ENCODE measurements around the gene PRKCH.

Gene PRKCH

DNA sequence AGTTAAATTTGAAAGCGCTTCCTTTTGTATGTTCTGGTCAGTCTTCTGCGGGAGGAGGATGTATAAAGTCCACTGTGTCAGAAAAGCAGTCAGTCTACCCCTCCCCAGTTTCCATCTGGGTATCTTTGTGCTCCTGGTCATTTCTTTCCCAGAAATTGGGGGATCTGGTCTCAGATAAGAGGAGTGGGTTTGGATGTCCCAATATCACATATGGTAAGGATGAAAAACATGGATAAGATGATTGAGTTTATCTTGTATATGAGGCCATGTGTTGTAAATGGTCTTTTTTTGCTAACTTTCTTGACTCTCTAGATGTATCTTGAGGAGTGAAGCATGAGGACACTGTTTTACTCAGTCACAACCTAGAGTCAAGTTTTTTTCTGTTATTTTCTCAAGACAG, 187.1 kb downstream of the PRKCH start:
- H3K4me1 ChIP-seq (ENCODE audit: insufficient read depth, low read length), result peaks cover 24% of the 10 kb centered on the region
- H3K27ac ChIP-seq (ENCODE audit: low read depth, low read length), result no peak overlapping the region
- no peak overlapping the region for H3K9ac ChIP-seq (ENCODE audit: low read depth, low read length)
- no peaks in the 10 kb centered on the region for H3K9me3 ChIP-seq (ENCODE audit: insufficient read depth, low read depth, low read length)
- H3K4me3 ChIP-seq (ENCODE audit: low read length), result no peak overlapping the region
- 53% methylated on average over 2 of the region's 2 CpGs for WGBS
- H3K27me3 ChIP-seq (ENCODE audit: insufficient read depth, low read length), result no peaks in the 10 kb centered on the region
- no peaks in the 10 kb centered on the region for H3K36me3 ChIP-seq (ENCODE audit: insufficient read depth, low read length)

DNA sequence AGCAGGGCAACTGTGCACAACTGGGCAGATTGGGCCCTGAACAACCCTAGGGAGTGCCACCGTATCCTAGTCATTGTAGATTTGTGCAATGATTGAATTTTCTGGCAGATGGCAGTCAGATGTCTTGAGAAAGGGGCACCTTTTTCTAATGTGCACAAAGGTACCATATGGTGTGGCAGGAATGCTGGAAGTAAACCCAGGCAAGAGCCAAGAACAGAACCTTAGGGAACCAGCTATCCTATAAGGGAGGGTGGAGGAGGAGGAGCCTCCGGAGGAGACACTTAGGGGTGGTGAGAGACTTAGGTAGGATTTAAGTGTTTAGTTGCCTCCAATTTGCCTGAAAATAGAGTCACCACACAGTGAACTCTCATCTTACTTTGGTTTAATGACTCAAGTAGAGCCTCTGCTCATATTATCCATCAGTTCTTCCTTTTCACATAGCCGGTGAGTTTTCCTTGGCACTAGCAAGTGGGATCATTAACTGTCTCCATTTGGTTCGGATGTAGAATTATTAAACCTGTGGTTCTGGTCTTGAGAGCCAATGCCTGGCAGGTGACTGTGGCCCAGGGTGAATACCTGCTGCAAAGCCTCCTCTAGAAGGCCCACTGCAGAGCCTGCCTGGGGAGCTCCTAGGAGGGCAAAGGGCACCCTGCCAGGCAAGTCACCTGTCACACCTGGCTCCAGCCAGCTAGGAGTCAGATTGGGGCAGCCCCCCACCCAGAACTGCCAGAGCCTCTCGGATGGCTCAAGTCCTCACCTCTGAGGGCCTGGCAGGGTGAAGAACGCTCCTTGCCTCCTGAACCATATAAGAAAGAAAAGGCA, 189.6 kb downstream of the PRKCH start:
- Histone ChIP-seq H3K4me1 (ENCODE audit: insufficient read depth, low read length) (peaks cover 15% of the 10 kb centered on the region), H3K9me3 (ENCODE audit: insufficient read depth, low read depth, low read length) (no peaks in the 10 kb centered on the region), H3K27me3 (ENCODE audit: insufficient read depth, low read length) (no peaks in the 10 kb centered on the region), H3K4me3 (ENCODE audit: low read length) (no peak overlapping the region), H3K9ac (ENCODE audit: low read depth, low read length) (no peak overlapping the region), H3K27ac (ENCODE audit: low read depth, low read length) (no peak overlapping the region), H3K36me3 (ENCODE audit: insufficient read depth, low read length) (no peaks in the 10 kb centered on the region)
- WGBS, result 92% methylated on average over 6 of the region's 6 CpGs

DNA sequence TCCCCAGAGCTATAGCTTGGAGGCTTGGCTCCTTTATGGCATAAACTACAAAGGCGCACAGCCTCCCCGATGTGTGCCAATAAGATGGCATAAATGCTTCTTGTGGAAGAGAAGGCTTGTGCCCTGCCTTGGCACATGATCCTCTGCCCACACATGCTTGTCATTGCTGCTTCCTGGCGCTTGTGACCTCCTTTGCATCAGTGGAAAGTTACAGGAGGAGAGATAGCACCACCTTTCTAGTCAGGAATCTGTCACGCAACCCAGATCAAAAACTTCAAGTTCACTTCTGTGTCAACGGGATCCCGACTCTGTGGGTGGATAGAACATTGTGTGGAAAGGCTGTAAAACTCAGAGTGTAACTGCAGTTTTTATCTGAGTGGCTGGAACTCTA, 190.2 kb downstream of the PRKCH start:
- no peak overlapping the region for H3K27ac ChIP-seq (ENCODE audit: low read depth, low read length)
- H3K36me3 ChIP-seq (ENCODE audit: insufficient read depth, low read length), result no peaks in the 10 kb centered on the region
- no peak overlapping the region for H3K9ac ChIP-seq (ENCODE audit: low read depth, low read length)
- H3K27me3 ChIP-seq (ENCODE audit: insufficient read depth, low read length), result no peaks in the 10 kb centered on the region
- peaks cover 9% of the 10 kb centered on the region for H3K4me1 ChIP-seq (ENCODE audit: insufficient read depth, low read length)
- H3K4me3 ChIP-seq (ENCODE audit: low read length), result no peak overlapping the region
- 80% methylated on average over 6 of the region's 6 CpGs for WGBS
- H3K9me3 ChIP-seq (ENCODE audit: insufficient read depth, low read depth, low read length), result no peaks in the 10 kb centered on the region

- WGBS, result 92% methylated on average over 2 of the region's 2 CpGs
- H3K9ac ChIP-seq (ENCODE audit: low read depth, low read length), result no peak overlapping the region
- H3K27me3 ChIP-seq (ENCODE audit: insufficient read depth, low read length), result no peaks in the 10 kb centered on the region
- peaks cover 7% of the 10 kb centered on the region for H3K4me1 ChIP-seq (ENCODE audit: insufficient read depth, low read length)
- no peaks in the 10 kb centered on the region for H3K36me3 ChIP-seq (ENCODE audit: insufficient read depth, low read length)
- no peaks in the 10 kb centered on the region for H3K9me3 ChIP-seq (ENCODE audit: insufficient read depth, low read depth, low read length)
- no peak overlapping the region for H3K27ac ChIP-seq (ENCODE audit: low read depth, low read length)
- no peak overlapping the region for H3K4me3 ChIP-seq (ENCODE audit: low read length)
Observed at GRCh38 chr14:61512026-61512834, 190.9 kb downstream of the PRKCH start.

DNA sequence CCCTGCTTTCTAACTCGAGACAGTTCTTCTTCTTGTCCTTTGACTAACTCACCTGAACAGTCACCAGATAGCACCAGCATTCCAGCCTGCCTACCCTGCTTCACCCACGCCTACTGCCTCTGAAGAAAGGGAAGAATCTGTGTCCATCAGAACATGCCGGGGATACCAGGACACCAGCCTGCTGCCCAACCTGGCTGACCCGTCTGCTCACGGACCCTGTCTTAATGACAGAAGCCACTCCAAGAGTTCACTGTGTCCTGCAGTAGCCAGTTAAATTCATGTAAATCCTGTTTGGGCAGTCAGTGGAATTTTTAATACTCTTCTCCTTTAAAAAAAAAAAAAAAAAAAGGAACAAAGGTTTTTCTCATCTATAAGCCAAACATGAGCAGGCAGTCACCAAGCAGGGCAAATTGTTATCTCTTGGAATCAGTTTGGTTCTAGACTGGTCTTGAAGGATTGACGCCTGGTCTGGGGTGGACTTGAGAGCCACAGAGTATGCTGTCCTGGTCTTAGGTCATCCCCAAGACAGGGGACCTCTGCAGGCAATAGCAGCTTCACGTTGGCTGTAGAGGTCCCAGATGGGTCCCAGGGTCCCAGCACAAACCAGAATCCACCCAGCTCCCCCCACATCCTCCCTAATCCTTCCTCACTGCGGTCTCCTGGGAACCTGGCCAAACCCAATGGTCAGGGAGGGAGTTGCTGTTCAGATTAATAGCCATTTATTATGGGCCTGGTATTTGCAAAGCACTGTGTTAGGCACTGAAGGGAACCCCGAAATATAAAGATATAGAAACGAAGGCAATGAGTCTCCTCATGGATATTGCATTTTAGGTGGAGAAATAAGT, 192.8 kb downstream of the PRKCH start:
- H3K4me1 ChIP-seq (ENCODE audit: insufficient read depth, low read length), result no peaks in the 10 kb centered on the region; the same call in 1 of the 2 replicates
- H3K27ac ChIP-seq (ENCODE audit: low read depth, low read length), result no peak overlapping the region

GRCh38 chr14:61514927-61515326, 193.5 kb downstream of the PRKCH start:
- no peaks in the 10 kb centered on the region for H3K9me3 ChIP-seq (ENCODE audit: insufficient read depth, low read depth, low read length)
- no peaks in the 10 kb centered on the region for H3K27me3 ChIP-seq (ENCODE audit: insufficient read depth, low read length)
- no peaks in the 10 kb centered on the region for H3K36me3 ChIP-seq (ENCODE audit: insufficient read depth, low read length)
- no peak overlapping the region for H3K27ac ChIP-seq (ENCODE audit: low read depth, low read length)
- H3K4me3 ChIP-seq (ENCODE audit: low read length), result no peak overlapping the region
- no peaks in the 10 kb centered on the region; the same call in 1 of the 2 replicates for H3K4me1 ChIP-seq (ENCODE audit: insufficient read depth, low read length)
- H3K9ac ChIP-seq (ENCODE audit: low read depth, low read length), result no peak overlapping the region
- 95% methylated on average over 1 of the region's 1 CpG for WGBS

More for the DNA sequence above, 192.8 kb downstream of the PRKCH start:
- Histone ChIP-seq H3K36me3 (ENCODE audit: insufficient read depth, low read length) (no peaks in the 10 kb centered on the region), H3K4me3 (ENCODE audit: low read length) (no peak overlapping the region), H3K27me3 (ENCODE audit: insufficient read depth, low read length) (no peaks in the 10 kb centered on the region), H3K9me3 (ENCODE audit: insufficient read depth, low read depth, low read length) (no peaks in the 10 kb centered on the region), H3K9ac (ENCODE audit: low read depth, low read length) (no peak overlapping the region)
- 95% methylated on average over 10 of the region's 10 CpGs for WGBS

DNA sequence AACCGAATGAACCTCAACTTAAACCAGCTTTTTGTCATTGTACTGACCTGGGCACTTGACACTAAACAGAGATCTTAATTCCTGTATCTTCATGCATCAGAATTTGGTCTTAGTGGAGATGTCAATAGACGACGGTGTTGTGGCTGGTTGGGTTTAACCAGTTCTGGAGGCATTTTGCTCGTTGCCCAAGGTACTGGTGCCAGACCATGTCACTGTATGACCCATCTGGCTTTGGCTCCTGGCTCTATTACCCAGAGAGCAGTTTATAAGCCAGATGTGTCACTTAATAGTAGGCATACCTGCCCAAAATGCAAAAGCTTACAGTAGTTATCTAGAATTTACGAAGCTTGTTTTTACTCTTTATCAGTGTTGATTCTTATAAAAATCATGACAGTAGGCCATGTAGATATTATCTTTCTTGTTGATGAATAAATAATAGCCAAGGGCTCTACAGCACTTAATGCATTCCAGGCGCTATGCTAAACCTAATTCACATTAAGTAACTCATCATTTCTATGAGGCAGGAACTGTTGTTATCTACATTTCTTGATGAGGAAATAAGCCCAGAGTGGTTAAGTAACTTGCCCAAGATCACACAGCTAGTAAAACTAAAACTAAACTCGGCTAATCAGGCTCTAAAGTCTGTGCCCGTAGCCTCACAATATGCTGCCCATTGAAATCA, 194.2 kb downstream of the PRKCH start:
- Histone ChIP-seq H3K9ac (ENCODE audit: low read depth, low read length) (no peak overlapping the region), H3K4me1 (ENCODE audit: insufficient read depth, low read length) (no peaks in the 10 kb centered on the region; the same call in 1 of the 2 replicates), H3K36me3 (ENCODE audit: insufficient read depth, low read length) (no peaks in the 10 kb centered on the region), H3K9me3 (ENCODE audit: insufficient read depth, low read depth, low read length) (no peaks in the 10 kb centered on the region), H3K27me3 (ENCODE audit: insufficient read depth, low read length) (no peaks in the 10 kb centered on the region), H3K27ac (ENCODE audit: low read depth, low read length) (no peak overlapping the region), H3K4me3 (ENCODE audit: low read length) (no peak overlapping the region)
- WGBS, result 95% methylated on average over 7 of the region's 8 CpGs

DNA sequence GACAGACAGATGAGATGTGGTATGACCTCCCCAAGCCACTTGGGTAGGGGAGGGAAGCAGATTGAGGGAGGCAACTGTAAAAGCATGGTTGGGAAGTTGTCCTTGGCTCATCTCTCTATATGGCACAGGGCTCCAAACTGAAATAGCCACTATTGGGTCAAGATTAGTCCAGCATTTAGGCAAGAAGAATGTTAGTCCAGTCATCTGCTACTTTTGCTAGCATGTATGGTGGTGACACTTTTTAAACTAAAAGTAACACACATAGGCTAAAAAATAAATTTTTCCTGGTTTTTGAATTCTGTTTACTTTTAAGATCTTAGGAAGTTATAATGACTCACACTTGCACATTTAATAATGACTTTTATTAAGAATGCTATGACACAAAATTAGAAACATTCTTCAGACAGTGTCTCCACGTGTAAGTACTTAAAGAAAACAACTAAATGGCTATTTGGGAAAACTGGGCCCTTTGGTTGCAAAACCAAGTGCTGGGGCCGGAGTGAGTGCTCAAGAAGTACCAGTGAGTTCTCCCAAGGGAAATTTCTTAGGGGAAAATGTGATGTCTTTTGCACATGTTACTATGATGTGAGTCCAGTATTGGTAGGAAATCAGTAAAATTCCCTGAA, 194.9 kb downstream of the PRKCH start:
- Histone ChIP-seq H3K4me3 (ENCODE audit: low read length) (no peak overlapping the region), H3K9ac (ENCODE audit: low read depth, low read length) (no peak overlapping the region), H3K27ac (ENCODE audit: low read depth, low read length) (no peak overlapping the region), H3K27me3 (ENCODE audit: insufficient read depth, low read length) (no peaks in the 10 kb centered on the region), H3K9me3 (ENCODE audit: insufficient read depth, low read depth, low read length) (no peaks in the 10 kb centered on the region), H3K4me1 (ENCODE audit: insufficient read depth, low read length) (no peaks in the 10 kb centered on the region), H3K36me3 (ENCODE audit: insufficient read depth, low read length) (no peaks in the 10 kb centered on the region)
- WGBS, result 89% methylated on average over 2 of the region's 2 CpGs

DNA sequence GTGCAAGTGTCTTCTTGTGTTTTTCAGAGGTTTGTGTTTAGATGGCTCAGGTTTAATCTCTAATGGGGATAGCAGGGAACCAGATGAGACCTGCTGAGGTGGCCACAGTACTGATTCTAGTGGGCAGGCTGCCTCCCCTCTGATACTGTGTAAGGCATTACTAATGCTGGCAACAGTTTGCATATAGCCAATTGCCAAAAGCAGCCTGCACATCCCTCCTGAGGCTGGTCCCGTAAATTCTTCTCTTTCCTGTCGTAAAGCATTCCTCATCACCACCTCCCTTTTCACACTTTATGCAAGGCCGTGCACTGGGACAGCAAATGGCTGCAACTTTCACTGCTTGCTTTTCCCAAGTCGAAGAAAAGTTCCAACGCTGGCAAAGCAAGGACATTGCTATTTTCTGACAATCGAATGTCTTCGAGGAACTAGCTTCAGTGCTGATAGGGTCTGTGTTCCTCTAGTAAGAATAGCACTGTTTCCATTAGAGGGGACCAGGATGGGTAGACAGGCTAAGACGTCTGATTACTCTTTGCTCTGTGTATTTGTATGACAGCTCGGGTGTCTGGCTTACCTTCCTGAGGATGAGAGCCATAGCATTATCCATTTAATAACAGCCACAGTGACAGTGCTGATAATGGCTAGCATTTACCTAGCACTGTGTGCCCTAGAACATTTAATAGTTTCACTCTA, 195.7 kb downstream of the PRKCH start:
- Histone ChIP-seq H3K9ac (ENCODE audit: low read depth, low read length) (no peak overlapping the region), H3K27ac (ENCODE audit: low read depth, low read length) (no peak overlapping the region), H3K9me3 (ENCODE audit: insufficient read depth, low read depth, low read length) (no peaks in the 10 kb centered on the region), H3K4me1 (ENCODE audit: insufficient read depth, low read length) (no peaks in the 10 kb centered on the region), H3K36me3 (ENCODE audit: insufficient read depth, low read length) (no peaks in the 10 kb centered on the region), H3K27me3 (ENCODE audit: insufficient read depth, low read length) (no peaks in the 10 kb centered on the region), H3K4me3 (ENCODE audit: low read length) (no peak overlapping the region)
- 75% methylated on average over 9 of the region's 9 CpGs for WGBS

DNA sequence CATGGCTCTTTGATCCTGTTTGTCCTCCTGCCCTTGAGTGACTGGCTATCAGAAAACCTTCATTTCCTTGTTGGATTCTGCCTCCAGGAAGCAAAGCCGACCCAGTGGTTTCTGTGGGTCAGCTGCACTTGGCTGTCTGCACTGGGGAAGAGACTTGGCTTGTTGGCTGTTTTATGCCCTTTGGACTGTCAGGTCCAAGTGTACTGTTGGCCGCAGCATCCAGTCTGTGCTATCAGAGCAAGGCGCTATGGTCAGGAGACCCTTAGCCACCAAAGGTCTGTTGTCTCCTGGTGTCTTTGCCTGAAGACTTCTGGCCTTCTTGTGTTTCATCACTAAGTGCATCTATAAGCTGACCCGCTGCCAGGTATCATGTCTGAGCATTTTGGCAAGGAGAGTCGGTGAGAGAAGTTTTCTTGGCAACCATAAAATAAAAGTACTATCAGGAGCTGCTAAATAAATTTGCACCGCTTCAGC, 196.6 kb downstream of the PRKCH start:
- no peaks in the 10 kb centered on the region for H3K9me3 ChIP-seq (ENCODE audit: insufficient read depth, low read depth, low read length)
- H3K27me3 ChIP-seq (ENCODE audit: insufficient read depth, low read length), result no peaks in the 10 kb centered on the region
- H3K9ac ChIP-seq (ENCODE audit: low read depth, low read length), result no peak overlapping the region
- no peak overlapping the region for H3K4me3 ChIP-seq (ENCODE audit: low read length)
- H3K27ac ChIP-seq (ENCODE audit: low read depth, low read length), result no peak overlapping the region
- no peaks in the 10 kb centered on the region for H3K4me1 ChIP-seq (ENCODE audit: insufficient read depth, low read length)
- 96% methylated on average over 6 of the region's 6 CpGs for WGBS
- H3K36me3 ChIP-seq (ENCODE audit: insufficient read depth, low read length), result no peaks in the 10 kb centered on the region
